CD4-positive, alpha-beta T cell treated with Interferon gamma for 1 hour (primary cell): ENCODE results near the gene HMGXB3.
A peak's percentile ranks its signal among the peaks of the same experiment; 100 is the strongest.
"Not testable (repeated sequence)": the region's sequence is repeated elsewhere in the genome, so short reads cannot be mapped to it uniquely, and the experiment has no call there.

ENCODE experiments used
- DNase-seq: peaks from one replicate; pipeline ENCODE4 v3.0.0-alpha.2; 2020

Gene HMGXB3

GRCh38 chr5:150068961-150069645 lies 68.6 kb downstream of the HMGXB3 start:
- DNase-seq: no peak

GRCh38 chr5:150069672-150070627 lies 69.4 kb downstream of the HMGXB3 start:
- DNase-seq: no peak

- DNase-seq: no peak
Observed at GRCh38 chr5:150070821-150071220, 70.3 kb downstream of the HMGXB3 start.

GRCh38 chr5:150073086-150073625 lies 72.6 kb downstream of the HMGXB3 start:
- no peak for DNase-seq

GRCh38 chr5:150073677-150074076 lies 73.1 kb downstream of the HMGXB3 start:
- DNase-seq: no peak

GRCh38 chr5:150075233-150075632 lies 74.7 kb downstream of the HMGXB3 start:
- DNase-seq: no peak

GRCh38 chr5:150075806-150076205 lies 75.3 kb downstream of the HMGXB3 start:
- no peak for DNase-seq

GRCh38 chr5:150077060-150077459 lies 76.5 kb downstream of the HMGXB3 start:
- DNase-seq: no peak

- DNase-seq: no peak
Observed at GRCh38 chr5:150077996-150078801, 77.7 kb downstream of the HMGXB3 start.

- no peak for DNase-seq
Observed at GRCh38 chr5:150078802-150079689, 78.5 kb downstream of the HMGXB3 start.

- no peak for DNase-seq
Observed at GRCh38 chr5:150079909-150080461, 79.4 kb downstream of the HMGXB3 start.

- no peak for DNase-seq
Observed at GRCh38 chr5:150080696-150081435, 80.3 kb downstream of the HMGXB3 start.

- DNase-seq: peak; percentile 36
Observed at GRCh38 chr5:150081541-150082283, 81.2 kb downstream of the HMGXB3 start.

GRCh38 chr5:150082374-150082773 lies 81.8 kb downstream of the HMGXB3 start:
- DNase-seq: no peak

GRCh38 chr5:150082889-150083288 lies 82.3 kb downstream of the HMGXB3 start:
- no peak for DNase-seq

- DNase-seq: not testable (repeated sequence)
Observed at GRCh38 chr5:150084754-150085153, 84.2 kb downstream of the HMGXB3 start.

- no peak for DNase-seq
Observed at GRCh38 chr5:150085191-150085912, 84.8 kb downstream of the HMGXB3 start.

GRCh38 chr5:150085950-150086715 lies 85.6 kb downstream of the HMGXB3 start, which contains the start of gene CSF1R:
TSS of gene CSF1R (minus strand) at chr5:150086554. CDS start at chr5:150086427, 127 bp downstream.
- DNase-seq: no peak
